ENCODE data around the gene BCAN.
"Not testable (repeated sequence)": the region's sequence is repeated elsewhere in the genome, so short reads cannot be mapped to it uniquely, and the experiment has no call there.

BCAN gene

DNA sequence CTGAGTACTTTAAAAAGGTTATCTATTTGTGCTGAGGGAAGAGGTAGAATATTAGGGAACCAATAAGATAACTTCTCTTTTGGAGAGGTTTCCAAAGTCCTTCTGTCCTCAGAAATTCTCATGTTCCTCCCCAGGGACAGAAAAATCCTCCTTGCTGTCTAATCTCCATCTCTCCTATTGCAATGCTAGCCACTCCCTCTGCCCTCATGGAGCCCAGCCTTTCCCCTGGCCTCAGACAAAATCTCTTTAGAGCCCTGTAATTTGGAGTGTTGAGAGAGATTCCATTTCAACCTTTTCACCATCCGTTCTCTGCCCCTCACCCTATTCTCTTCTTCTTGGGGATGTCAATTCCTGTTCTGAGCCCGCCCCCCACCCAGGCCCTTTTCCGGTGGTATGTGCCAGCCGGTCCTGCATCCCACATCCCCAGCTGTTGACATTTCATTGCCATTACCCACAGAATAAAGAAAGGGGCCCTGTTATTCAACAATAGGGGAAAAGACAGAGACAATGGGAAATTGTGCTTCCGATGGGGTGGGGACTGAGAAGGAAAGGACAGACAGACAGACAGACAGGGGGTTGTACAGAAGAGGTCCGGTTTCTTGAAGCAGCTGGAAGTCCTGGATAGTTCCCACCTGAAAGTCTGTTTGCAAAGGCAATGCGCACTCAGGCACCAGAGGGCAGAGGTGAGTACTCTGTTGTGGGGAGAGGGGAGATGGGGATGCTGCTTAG, 22.9 kb upstream of the BCAN start, which contains the start of gene HAPLN2:
HAPLN2 (plus strand) TSS at position 563 of the 729 bp plus-strand sequence. CDS start 4,076 bp downstream, outside the sequence.
- DNase-seq: no peak

DNA sequence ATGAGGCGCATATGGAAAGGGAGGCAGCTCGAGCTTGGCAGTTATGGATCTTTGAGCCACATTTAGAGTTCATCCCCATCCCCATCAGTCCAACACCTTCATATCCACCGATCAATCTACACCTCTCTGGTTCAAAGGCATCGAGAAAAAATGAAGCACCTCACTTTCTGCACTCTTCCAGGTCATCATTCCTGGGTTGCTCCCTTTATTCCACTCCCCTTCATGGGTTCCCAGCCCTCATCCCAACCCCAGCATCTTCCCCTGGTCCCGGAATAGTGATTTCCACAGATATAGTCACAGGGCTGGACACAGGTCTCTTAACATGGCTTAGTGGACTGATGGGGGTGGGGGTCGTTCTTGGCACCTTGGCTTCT, 22.3 kb upstream of the BCAN start:
- no peak for DNase-seq

DNA sequence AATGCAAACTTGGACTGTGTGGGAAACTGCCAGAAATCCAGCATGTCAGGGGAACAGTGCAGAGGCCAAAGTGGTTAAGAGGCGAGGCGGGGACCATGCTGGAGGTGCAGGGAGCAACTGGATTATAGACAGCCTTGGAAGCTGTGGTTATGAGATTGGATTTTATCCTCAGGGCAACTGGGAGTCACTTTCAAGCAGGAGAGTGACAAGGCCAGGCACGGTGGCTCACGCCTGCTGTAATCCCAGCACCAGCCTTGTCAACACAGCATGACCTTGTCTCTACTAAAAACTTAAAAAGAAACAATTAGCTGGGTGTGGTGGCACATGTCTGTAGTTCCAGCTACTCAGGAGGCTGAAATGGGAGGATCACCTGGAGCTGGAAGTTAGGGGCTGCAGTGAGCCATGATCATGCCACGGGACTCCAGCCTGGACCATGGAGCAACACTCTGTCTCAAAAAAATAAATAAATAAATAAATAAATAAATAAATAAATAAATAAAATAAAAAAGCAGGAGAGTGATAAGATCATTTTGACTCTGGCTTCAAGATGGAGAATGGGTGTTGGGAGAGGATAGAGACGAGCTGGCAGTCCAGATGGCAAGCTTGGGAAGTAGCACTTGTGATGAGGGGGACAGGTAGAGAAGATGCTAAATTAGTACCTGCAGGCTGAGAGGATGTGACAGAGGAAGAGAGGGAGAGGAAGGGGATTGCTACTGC, 19.2 kb upstream of the BCAN start:
- DNase-seq: no peak

DNA sequence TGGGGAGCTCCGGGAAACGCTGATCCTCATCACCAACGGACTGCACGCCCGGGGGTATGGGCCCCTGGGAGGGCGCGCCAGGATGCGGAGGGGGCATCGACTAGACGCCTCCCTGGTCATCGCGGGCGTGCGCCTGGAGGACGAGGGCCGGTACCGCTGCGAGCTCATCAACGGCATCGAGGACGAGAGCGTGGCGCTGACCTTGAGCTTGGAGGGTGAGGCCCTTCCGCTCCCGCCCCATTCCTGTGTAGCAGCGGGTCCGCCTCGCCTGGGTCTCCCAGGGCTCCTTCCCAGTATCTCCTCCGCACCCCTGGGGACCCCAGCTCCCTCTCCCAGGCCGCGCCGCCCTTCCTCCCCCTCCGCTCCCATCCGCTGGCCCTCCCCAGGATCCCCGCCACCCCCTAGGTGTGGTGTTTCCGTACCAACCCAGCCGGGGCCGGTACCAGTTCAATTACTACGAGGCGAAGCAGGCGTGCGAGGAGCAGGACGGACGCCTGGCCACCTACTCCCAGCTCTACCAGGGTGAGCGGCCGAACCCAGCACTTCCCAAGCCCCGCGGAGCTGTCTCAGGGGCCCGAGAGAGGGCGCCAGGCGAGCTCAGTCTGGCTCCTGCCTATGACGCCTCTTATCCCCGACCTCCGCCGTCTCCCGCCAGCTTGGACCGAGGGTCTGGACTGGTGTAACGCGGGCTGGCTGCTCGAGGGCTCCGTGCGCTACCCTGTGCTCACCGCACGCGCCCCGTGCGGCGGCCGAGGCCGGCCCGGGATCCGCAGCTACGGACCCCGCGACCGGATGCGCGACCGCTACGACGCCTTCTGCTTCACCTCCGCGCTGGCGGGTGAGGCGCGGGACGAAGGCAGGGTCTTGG, 17.7 kb upstream of the BCAN start:
- DNase-seq: no peak

DNA sequence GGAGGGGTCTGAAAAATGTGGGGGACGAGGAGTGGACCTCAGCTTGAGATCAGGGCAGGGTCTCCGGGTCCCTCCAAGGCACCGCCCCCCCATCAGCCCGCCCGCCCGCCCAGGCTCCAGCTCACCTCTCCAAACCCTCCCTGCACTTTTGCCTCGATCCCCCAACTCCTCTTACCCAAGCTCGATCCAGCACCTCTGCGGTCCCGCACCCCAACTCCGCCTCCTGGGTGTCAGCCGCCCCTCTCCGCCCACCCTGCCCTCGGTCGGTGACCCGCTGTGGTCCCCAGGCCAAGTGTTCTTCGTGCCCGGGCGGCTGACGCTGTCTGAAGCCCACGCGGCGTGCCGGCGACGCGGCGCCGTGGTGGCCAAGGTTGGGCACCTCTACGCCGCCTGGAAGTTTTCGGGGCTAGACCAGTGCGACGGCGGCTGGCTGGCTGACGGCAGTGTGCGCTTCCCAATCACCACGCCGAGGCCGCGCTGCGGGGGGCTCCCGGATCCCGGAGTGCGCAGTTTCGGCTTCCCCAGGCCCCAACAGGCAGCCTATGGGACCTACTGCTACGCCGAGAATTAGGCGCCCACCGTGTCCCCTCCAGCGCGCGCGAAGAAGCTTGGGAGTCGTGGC, 17.0 kb upstream of the BCAN start:
- no peak for DNase-seq

DNA sequence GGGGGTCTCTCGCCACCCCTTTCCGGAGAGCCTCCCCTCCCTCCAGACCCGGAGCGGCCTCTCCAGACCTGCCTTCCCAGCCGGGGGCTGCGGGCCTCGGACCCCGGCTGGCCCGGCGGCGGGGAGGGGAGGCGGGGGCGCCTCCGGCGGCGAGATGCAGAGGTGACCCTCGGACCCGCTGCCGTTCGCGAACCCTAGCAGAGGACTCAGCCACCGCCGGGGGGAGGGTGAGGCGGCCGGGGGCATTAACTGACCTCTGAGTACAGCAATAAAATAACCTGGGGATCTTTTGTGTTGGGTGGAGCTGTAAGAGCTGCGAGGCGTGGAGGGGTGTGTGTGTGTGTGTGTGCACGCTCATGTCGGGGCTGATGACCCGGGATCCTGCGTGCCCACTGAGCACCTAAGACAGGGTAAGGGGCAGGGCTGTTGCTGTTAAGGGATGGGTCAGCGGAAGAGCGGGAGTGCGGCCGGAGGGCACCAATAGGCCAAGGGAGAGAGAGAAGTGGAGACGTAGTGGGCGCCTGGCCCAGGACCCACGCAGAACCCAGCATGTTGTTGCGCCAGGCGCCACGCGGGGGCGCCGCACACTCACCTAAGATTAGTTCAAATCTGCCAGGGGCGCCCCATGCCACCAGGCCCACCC, 16.4 kb upstream of the BCAN start:
- no peak for DNase-seq

DNA sequence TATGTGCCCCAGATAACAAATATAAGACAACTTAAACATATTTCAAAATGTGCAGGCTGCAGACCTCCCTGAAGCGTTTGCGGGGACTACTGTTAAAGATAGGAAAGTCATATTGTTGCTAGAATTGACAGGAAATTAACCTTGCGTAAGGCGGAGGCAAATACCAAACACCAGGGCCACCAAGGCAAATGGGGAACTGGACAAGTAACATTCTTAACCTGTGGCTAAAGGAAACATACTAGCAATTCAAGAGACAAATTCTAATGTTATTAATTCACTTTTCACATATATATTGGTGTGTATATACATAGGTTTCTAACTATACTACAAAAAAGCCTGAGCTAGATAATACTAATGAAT, 15.9 kb upstream of the BCAN start:
- no peak for DNase-seq

DNA sequence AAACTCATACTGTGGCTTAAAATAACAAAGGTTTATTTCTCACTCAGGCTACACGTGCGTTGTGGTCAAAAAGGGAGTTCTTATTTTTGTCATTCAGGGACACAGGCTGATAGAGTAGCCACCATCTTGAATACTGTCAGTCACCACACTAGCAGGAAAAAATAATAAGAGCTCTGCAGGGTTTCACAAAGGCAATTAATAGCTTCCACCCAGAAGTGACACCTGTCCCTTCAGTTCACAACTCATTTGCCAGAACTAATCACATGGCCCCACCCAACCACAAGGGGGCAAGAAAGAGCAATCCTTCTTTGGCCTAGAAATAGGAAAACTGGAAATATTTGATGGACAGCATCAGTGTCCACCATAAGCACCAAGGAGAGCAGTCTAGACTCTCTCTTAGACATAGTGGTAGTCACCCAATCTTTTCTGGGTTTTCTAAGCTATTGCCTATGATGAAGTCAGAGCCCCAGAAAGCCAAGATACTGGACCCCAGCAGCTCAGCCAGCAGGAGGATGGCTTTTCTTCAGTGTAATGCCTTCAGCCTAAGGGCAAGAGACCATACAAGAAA, 14.5 kb upstream of the BCAN start:
- peak; percentile 20 for DNase-seq

DNA sequence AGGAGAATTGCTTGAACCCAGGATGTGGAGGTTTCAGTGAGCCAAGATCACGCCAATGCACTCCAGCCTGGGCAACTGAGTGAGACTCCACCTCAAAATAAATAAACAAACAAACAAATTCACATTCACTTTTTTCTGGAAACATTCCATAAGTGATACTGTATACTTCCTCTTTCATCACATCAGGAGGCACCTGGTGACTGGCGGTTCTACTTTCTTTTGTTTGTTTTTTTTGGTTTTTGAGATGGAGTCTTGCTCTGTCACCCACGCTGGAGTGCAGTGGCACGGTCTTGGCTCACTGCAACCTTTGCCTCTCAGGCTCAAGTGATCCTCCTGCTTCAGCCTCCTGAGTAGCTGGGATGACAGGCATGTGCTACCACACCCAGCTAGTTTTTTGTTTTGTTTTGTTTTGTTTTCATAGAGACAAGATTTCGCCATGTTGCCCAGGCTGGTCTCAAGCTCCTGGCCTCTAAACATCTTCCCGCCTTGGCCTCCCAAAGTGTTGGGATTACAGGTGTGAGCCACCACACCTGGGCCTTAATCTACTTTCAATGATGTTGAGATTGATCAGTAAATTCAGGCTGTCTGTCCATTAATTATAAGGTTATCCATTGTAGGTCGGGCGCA, 12.0 kb upstream of the BCAN start:
- DNase-seq: no peak

DNA sequence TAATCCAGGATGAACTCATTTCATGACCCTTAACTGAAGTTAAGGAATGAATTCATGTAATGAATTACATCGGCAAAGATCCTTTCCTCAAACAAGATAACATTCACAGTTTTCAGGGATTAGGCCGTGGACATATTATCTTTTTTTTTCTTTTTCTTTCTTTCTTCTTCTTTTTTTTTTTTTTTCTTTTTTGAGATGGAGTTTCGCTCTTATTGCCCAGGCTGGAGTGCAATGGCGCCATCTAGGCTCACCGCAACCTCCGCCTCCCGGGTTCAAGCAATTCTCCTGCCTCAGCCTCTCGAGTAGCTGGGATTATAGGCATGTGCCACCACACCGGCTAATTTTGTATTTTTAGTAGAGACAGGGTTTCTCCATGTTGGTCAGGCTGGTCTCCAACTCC, 10.8 kb upstream of the BCAN start:
- DNase-seq: not testable (repeated sequence)

DNA sequence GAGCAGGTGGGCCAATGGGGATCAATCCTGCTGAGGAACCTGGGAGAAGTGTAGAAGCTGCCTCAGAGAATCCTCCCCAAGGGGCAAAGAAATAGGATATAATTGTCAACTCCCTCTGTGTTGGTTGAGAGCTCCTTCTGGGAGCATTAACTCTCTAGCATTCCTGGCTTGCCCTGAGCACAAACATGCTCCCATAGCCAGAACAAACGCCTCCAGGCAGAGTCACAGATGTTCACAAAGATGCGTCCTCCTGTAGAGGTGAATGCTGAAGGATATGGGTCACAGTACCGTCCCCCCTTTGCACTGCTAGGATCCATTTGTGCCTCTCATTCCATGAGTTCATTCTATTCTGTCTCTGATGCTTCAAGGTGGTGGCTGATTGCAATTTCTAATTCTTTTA, 9.6 kb upstream of the BCAN start:
- DNase-seq: no peak

DNA sequence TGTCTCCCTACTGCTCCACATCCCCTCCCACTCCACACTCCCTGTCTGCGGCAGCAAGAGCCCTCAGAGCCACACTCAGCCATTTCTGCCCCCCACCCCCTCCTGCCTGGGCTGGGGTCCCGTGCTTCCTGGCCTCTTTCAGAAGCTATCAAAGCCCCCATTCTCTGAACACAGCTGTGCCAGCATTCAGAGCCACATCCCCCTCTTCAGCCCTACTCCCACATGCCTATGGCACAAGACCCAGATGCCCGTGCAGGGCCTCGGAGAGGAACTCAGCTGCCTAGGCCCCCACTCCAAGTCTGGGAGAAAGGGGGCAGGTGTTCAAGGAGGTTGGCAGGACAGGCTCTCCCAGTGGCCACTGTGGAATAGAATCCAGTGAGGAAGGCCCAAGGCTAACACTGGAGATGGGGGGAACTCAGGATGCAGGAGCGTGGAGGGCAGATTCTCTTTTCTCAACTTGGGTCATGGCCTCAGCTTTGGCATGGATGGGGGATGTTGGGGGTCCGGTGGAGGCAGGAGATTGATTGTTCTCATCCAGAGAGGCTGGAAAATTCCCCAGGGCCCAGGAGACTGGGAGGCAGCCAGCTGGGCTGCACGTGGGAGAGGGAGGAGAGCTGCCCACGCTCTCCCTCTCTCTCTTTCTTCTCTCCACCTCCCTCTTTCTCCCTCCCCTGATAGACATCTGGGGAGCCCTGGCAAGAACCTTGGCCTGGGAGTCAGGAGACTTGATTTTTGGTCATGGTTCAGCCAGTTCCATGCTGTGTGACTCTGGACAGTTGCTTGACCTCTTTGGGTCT, 3.5 kb upstream of the BCAN start:
- no peak for DNase-seq

DNA sequence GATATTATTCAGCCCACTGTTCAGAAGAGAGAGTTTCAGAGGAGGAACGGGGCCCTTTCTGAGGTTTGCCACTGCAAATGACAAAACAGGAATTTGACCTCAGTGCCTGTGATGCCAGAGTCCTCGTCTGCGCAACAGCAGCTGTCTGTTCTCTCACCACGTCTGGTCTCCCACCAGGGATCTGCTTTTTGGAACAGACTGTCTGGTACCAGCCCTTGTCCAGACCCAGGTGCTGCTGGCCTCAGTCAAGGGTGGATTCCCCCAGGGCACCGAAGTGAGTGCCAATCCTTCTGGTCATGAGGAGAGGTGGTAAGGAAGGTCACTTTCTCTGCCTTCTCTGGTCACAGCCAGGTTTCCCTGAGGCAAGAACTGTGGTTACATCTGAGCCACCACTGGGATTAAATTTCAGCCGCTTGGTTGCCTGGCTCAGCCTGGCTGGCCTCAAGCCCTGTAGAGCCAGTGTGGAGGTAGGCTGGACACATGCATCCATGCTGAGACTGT, 2.3 kb upstream of the BCAN start:
- no peak for DNase-seq

DNA sequence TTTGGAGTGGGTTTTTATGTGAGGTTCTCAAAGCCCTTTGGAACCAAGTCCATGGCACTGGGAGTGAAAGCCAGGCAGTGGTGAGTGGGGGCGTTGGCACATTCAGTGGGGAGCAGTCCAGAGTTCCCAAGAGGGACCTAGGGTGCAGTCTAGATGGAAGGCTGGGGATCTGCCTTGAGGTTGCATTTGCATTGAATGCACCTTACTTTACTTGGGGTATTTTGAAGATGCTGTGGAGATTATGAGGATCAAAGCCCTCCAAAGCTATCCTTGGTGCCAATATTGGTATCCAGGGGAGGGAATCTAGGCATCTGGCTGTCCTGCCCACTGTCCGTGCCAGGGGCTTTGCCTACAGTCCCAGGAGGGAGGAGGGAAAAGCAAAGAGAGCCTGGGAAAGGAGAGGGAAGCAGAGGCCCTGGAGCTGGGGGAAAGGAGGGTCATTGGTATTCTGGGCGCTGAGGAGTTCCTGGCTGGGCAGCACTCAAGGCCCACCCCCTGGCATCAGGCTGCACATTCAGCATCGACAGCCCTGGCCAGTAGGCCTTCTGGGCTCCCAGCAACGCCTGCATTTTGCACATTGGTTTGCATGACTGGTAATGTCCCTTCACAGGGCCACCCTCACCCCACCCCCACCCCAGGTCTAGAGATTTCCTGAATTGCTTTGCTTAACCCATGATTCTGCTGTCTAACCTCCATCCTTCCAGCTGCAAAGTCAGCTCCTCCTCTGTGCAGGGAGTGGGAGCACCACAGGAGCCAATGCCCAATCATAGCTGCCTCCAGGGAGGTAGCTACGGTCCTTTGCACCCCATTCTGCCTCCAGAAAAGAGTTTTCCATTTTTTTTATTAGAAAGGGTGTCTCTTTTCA, 843 bp upstream of the BCAN start:
- DNase-seq: no peak

DNA sequence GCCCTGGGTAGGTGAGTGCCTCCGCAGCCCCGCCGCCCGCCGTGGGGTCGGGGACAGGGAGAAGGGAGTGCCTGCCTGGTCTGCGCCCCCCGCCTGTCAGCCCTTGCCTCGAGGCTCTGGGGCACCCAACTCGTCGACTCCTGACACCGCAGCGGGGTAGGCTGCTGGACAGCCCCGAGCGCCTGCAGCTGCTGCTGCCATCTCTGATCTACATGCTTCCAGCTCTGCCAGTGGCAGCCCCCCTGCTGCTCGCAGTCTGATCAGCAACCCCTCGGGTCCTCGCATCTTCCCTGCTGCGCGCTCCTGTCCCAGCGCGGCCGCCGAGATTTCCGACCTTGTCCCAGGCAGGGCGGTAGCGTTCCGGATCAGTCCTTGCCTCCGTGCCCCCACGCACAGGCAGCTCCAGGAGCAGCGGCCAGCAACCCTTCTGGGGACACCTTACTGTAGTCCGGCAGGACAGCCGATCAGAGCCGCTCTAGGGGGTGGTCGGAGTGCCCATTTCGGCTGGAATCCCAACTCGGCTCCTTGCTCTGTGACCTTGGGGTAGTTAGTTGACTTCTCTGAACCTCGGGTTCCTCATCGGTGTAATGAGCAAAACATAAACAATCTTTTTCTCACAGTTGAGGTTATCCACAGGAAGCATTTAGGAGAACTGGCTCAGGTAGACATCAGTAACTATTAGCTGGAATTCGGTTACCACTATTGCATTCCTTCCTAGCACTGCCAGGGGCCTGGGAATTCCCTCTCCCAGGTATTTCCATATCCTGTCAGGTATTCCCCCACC, 540 bp downstream of the BCAN start:
- DNase-seq: no peak

DNA sequence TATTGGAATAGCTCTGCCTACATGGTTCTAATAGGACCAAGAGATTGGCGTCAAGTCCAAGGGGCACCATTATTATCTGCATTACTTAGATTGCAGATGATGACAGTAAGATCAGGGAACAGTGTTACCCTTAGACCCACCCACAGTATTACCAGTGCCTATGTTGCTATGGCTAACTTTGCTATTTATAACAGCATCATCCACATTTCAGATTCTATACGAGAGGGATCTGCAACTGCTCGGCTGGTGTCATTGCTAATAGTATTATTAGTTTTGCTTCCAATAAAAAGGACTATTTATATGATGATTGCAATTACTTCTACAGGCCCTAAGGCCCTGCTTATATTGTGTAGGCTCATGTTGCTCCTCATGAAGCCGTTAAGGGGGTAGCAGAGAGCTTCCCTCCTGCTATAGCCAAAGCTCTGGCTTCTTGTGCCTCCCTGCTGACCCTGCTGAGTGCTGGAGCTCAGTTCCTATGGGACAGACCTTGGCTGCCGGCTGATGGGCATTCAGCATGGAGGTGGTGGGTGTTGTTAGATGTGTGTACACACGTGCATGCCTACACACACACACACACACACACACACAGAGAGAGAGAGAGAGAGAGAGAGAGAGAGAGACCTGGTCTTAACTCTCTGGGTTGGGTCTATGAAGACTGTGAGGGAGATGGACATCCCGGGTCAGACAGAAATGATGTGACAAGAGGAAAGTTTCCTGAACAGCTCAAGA, 1.3 kb downstream of the BCAN start:
- no peak for DNase-seq

DNA sequence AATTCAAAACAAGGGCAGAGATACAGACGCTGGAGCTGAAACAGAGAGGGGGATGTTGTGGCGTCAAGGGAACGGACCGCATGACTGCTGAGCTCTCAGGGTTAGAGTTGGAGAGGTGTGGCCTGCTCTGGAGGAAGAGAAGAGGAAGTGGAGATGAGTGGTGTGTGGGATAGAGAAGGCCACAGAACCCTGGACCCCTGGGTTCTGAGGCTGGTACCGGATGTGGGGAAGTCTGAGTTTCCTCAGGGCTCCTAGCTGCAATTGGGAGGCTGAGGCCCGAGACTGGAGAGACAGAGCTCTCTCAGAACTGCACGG, 1.8 kb downstream of the BCAN start:
- DNase-seq: no peak

DNA sequence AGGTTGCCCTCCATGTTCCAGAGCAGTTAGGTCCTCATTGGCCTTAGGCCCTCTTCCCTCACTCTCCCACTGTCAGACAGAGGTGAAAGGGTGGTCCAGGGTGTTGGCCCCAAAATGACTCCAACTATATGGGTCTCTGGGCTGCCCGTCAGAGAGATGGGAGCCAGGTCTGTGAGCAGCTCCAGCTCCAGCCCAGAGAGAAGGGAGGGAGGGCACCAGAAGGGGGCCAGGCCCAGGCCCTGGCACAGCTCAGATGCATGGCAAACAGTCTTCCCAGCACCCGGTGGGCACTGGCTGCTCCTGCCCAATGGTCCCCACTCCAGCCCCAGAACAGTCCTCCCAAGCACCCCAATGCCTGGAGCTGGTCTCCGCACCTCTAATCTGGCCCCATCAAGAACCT, 2.2 kb downstream of the BCAN start:
- DNase-seq: no peak
